ENCODE results near the gene SNX8. TPM values are rescaled to one million over a fixed set of nuclear protein-coding genes. Genes with fewer than 3 reads are reported as not detected.

SNX8 gene
- total and polyA plus RNA-seq, 2 of the 13 experiments (the other 11 are each of a cell fraction or from before 2014, with no cell fraction given): 20.6 to 45.2 TPM

GRCh38 chr7:2354939-2355704 is 40.9 kb upstream of the SNX8 start (continued):
- TF ChIP-seq, protein P1, sequence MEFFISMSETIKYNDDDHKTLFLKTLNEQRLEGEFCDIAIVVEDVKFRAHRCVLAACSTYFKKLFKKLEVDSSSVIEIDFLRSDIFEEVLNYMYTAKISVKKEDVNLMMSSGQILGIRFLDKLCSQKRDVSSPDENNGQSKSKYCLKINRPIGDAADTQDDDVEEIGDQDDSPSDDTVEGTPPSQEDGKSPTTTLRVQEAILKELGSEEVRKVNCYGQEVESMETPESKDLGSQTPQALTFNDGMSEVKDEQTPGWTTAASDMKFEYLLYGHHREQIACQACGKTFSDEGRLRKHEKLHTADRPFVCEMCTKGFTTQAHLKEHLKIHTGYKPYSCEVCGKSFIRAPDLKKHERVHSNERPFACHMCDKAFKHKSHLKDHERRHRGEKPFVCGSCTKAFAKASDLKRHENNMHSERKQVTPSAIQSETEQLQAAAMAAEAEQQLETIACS (CRISPR knock-in tag; IDR thresholded peaks at IDR 0.05): 0 out of 2 replicates have a peak, but pooled peaks have one; percentile 6
- TF ChIP-seq MNT (IDR thresholded peaks at IDR 0.05) (no peak), SALL2 (CRISPR knock-in tag; IDR thresholded peaks at IDR 0.05) (no peak; the same call in 1 of the 2 replicates), TMF1 (CRISPR knock-in tag; IDR thresholded peaks at IDR 0.05; ENCODE audit: low read depth) (peak; percentile 79; the same call in 1 of the 2 replicates), POLR2A (IDR thresholded peaks at IDR 0.05; ENCODE audit: insufficient read depth in 1 of 2, low read depth in 2 of 2, low read length in 2 of 2) (peak in 1 of 2 experiments; percentile 13; a peak in 1 of 4 replicates), KMT2A (CRISPR knock-in tag; IDR thresholded peaks at IDR 0.05) (0 out of 2 replicates have a peak, but pooled peaks have one; percentile 44), ZNF850 (CRISPR knock-in tag; conservative IDR thresholded peaks at IDR 0.05) (peak; percentile 75; the same call in 1 of the 2 replicates), EEA1 (CRISPR knock-in tag; IDR thresholded peaks at IDR 0.05; ENCODE audit: borderline replicate concordance) (peak; percentile 40; the same call in 1 of the 2 replicates), ZNF253 (CRISPR knock-in tag; IDR thresholded peaks at IDR 0.05; ENCODE audit: borderline replicate concordance) (0 out of 2 replicates have a peak, but pooled peaks have one; percentile 39), HMGXB4 (CRISPR knock-in tag; IDR thresholded peaks at IDR 0.05; ENCODE audit: borderline replicate concordance in 1 of 2, low read depth in 1 of 2) (0 out of 4 replicates have a peak, but pooled peaks of 1 of the 2 experiments have one; percentile 5), ZNF160 (CRISPR knock-in tag; IDR thresholded peaks at IDR 0.05) (0 out of 2 replicates have a peak, but pooled peaks have one; percentile 25), ZSCAN25 (CRISPR knock-in tag; IDR thresholded peaks at IDR 0.05) (0 out of 2 replicates have a peak, but pooled peaks have one; percentile 26)
- TF ChIP-seq, protein P2, sequence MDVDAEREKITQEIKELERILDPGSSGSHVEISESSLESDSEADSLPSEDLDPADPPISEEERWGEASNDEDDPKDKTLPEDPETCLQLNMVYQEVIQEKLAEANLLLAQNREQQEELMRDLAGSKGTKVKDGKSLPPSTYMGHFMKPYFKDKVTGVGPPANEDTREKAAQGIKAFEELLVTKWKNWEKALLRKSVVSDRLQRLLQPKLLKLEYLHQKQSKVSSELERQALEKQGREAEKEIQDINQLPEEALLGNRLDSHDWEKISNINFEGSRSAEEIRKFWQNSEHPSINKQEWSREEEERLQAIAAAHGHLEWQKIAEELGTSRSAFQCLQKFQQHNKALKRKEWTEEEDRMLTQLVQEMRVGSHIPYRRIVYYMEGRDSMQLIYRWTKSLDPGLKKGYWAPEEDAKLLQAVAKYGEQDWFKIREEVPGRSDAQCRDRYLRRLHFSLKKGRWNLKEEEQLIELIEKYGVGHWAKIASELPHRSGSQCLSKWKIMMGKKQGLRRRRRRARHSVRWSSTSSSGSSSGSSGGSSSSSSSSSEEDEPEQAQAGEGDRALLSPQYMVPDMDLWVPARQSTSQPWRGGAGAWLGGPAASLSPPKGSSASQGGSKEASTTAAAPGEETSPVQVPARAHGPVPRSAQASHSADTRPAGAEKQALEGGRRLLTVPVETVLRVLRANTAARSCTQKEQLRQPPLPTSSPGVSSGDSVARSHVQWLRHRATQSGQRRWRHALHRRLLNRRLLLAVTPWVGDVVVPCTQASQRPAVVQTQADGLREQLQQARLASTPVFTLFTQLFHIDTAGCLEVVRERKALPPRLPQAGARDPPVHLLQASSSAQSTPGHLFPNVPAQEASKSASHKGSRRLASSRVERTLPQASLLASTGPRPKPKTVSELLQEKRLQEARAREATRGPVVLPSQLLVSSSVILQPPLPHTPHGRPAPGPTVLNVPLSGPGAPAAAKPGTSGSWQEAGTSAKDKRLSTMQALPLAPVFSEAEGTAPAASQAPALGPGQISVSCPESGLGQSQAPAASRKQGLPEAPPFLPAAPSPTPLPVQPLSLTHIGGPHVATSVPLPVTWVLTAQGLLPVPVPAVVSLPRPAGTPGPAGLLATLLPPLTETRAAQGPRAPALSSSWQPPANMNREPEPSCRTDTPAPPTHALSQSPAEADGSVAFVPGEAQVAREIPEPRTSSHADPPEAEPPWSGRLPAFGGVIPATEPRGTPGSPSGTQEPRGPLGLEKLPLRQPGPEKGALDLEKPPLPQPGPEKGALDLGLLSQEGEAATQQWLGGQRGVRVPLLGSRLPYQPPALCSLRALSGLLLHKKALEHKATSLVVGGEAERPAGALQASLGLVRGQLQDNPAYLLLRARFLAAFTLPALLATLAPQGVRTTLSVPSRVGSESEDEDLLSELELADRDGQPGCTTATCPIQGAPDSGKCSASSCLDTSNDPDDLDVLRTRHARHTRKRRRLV (CRISPR knock-in tag; IDR thresholded peaks at IDR 0.05): 0 out of 2 replicates have a peak, but pooled peaks have one; percentile 41
- TF ChIP-seq, protein P3, sequence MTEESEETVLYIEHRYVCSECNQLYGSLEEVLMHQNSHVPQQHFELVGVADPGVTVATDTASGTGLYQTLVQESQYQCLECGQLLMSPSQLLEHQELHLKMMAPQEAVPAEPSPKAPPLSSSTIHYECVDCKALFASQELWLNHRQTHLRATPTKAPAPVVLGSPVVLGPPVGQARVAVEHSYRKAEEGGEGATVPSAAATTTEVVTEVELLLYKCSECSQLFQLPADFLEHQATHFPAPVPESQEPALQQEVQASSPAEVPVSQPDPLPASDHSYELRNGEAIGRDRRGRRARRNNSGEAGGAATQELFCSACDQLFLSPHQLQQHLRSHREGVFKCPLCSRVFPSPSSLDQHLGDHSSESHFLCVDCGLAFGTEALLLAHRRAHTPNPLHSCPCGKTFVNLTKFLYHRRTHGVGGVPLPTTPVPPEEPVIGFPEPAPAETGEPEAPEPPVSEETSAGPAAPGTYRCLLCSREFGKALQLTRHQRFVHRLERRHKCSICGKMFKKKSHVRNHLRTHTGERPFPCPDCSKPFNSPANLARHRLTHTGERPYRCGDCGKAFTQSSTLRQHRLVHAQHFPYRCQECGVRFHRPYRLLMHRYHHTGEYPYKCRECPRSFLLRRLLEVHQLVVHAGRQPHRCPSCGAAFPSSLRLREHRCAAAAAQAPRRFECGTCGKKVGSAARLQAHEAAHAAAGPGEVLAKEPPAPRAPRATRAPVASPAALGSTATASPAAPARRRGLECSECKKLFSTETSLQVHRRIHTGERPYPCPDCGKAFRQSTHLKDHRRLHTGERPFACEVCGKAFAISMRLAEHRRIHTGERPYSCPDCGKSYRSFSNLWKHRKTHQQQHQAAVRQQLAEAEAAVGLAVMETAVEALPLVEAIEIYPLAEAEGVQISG (CRISPR knock-in tag; IDR thresholded peaks at IDR 0.05): peak; percentile 48

All from HepG2 (cell line).